Vagina (tissue), 2 donors: ENCODE measurements around the gene POU2F1. TPM values are rescaled to one million over a fixed set of nuclear protein-coding genes. Genes with fewer than 3 reads are reported as not detected.

Experiments used
- DNase-seq, 2 donors: peaks; one replicate each; pipeline ENCODE4 v3.0.0-alpha.2; 2017; ENCODE audit errors: extremely low spot score in 2 of 2
- H3K27ac ChIP-seq: fragments of 200-600 bp; sonication (generic); one replicate; pipeline ENCODE4 v1.5.1; 2019
- H3K27me3 ChIP-seq: fragments of 200-600 bp; sonication (generic); one replicate; pipeline ENCODE4 v1.5.1; 2019
- H3K36me3 ChIP-seq, 2 donors: fragments of 200-600 bp; sonication (generic); one replicate each; pipeline ENCODE4 v1.5.1; 2017 to 2019
- H3K4me1 ChIP-seq: fragments of 200-600 bp; sonication (generic); one replicate; pipeline ENCODE4 v1.5.1; 2019
- H3K4me3 ChIP-seq, 2 donors: fragments of 200-600 bp; sonication (generic); 1 replicate in 1 of 2; 2 replicates in 1 of 2; pipeline ENCODE4 v1.5.1; 2016 to 2019
- H3K9me3 ChIP-seq: fragments of 200-600 bp; sonication (generic); one replicate; pipeline ENCODE4 v1.5.1; 2019
- POLR2A ChIP-seq, 2 donors: fragments of 450-650 bp; IDR thresholded peaks; one replicate each; pipeline ENCODE4 v1.6.1; 2017; ENCODE audit warnings: antibody characterized with exemption in 2 of 2, mild to moderate bottlenecking in 2 of 2, moderate library complexity in 2 of 2
- POLR2AphosphoS5 ChIP-seq, 2 donors: sonication (generic); formaldehyde crosslinking; IDR thresholded peaks; one replicate each; pipeline ENCODE4 v1.9.0; 2017; ENCODE audit warnings: antibody characterized with exemption in 2 of 2, mild to moderate bottlenecking in 2 of 2, low read depth in 1 of 2; ENCODE audit not compliant: insufficient read depth in 1 of 2
- intact Hi-C: fragments of 100-400 bp; cut with DNase I; formaldehyde crosslinking; loops from one replicate; pipeline ENCODE4 v1.15.1; 2023
- total RNA-seq: library from RNA; depleted of rRNA; stranded (reverse); fragments of >200 nt; gene quantifications from one replicate; pipeline ENCODE4 v1.2.3, GENCODE V29; 2016
- TF ChIP-seq, protein P1 (sequence below), 3 experiments: fragments of 450-650 bp in 2 of 3; fragments of 200-600 bp in 1 of 3; sonication (generic) in 1 of 3; IDR thresholded peaks; one replicate each; pipeline ENCODE4 v1.5.1; 2017 to 2019; ENCODE audit warnings: antibody characterized with exemption in 3 of 3, mild to moderate bottlenecking in 2 of 3, moderate library complexity in 2 of 3

Gene POU2F1
- total RNA-seq, 1 donor from 2014 or later: 10.8 TPM

DNA sequence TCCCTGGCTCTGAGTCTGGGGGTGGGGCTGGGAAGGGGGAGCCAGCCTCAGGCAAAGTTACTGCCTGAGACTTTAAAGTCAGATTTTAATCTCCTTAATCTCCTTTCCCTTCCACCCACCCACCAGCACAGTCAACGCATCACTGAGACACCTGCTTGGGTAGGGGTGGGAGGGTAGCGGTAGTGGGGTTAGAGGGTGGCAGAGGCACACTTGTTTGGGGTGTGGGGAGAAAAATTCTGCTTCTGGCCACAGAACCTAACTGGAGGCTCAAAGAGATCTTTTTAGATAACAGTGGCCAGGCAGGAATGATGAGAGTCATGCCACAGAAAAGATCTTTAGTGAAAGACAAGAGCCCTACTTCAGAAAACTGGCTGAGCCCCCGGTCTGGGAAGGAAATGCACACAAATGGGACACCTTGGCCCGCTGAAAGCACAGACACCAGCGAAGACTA lies 253.5 kb downstream of the POU2F1 start:
- H3K27ac ChIP-seq: no peak overlapping the region
- TF ChIP-seq POLR2A (IDR thresholded peaks at IDR 0.05) (no peak), POLR2AphosphoS5 (IDR thresholded peaks at IDR 0.05; ENCODE audit: insufficient read depth in 1 of 2, low read depth in 1 of 2) (no peak)
- TF ChIP-seq, protein P1, sequence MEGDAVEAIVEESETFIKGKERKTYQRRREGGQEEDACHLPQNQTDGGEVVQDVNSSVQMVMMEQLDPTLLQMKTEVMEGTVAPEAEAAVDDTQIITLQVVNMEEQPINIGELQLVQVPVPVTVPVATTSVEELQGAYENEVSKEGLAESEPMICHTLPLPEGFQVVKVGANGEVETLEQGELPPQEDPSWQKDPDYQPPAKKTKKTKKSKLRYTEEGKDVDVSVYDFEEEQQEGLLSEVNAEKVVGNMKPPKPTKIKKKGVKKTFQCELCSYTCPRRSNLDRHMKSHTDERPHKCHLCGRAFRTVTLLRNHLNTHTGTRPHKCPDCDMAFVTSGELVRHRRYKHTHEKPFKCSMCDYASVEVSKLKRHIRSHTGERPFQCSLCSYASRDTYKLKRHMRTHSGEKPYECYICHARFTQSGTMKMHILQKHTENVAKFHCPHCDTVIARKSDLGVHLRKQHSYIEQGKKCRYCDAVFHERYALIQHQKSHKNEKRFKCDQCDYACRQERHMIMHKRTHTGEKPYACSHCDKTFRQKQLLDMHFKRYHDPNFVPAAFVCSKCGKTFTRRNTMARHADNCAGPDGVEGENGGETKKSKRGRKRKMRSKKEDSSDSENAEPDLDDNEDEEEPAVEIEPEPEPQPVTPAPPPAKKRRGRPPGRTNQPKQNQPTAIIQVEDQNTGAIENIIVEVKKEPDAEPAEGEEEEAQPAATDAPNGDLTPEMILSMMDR (IDR thresholded peaks at IDR 0.05): no peak
- H3K4me3 ChIP-seq: no peak overlapping the region
- DNase-seq: no peak
- H3K27me3 ChIP-seq: no peaks in the 10 kb centered on the region
- no peaks in the 10 kb centered on the region for H3K36me3 ChIP-seq
- no peaks in the 10 kb centered on the region for H3K9me3 ChIP-seq
- intact Hi-C loops: no loop called here
- H3K4me1 ChIP-seq: no peaks in the 10 kb centered on the region

DNA sequence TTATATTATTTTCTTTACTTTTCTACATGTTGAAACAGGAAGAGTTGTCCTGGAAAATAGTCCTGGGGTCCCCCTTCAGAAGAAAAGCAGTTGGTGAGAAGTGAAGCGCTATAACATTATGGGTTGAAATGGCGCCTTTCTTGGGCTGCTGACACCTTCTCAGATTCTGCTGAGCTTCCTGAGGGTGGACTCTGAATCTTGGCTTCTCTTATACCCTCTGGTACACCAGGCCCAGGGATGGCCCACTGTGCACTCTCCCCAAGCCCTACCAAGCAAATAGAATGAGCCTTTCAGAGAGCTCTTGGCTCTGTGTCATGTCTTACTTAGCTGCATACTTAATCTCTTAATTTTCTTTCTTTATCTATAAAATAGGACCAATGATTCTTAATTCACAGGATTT lies 255.4 kb downstream of the POU2F1 start:
- Histone ChIP-seq H3K4me3 (no peak overlapping the region), H3K36me3 (no peaks in the 10 kb centered on the region), H3K4me1 (no peaks in the 10 kb centered on the region), H3K27me3 (no peaks in the 10 kb centered on the region), H3K9me3 (no peaks in the 10 kb centered on the region), H3K27ac (no peak overlapping the region)
- intact Hi-C loops: no loop called here
- DNase-seq: no peak
- TF ChIP-seq POLR2AphosphoS5 (IDR thresholded peaks at IDR 0.05; ENCODE audit: insufficient read depth in 1 of 2, low read depth in 1 of 2): no peak
- no peak for TF ChIP-seq POLR2A (IDR thresholded peaks at IDR 0.05)
- TF ChIP-seq, protein P1 (IDR thresholded peaks at IDR 0.05): no peak

Other genes starting within 250 kb of the POU2F1 start
- 0.25 TPM for gene ILDR2, start 245.3 kb upstream of the POU2F1 start, total RNA-seq
- gene MAEL, start 231.6 kb upstream of the POU2F1 start, total RNA-seq: not detected
- 0.74 TPM for gene GPA33, start 130.5 kb upstream of the POU2F1 start, total RNA-seq
- gene STYXL2, start 126.8 kb upstream of the POU2F1 start, total RNA-seq: not detected